HepG2 (cell line): Measurements from ENCODE around the gene COX7C. TPM values are rescaled to one million over a fixed set of nuclear protein-coding genes. Genes with fewer than 3 reads are reported as not detected.

Experiments used
- DPF2 ChIP-seq: sonication (generic); formaldehyde crosslinking; IDR thresholded peaks from 2 replicates; pipeline ENCODE4 v1.4.0; 2020; ENCODE audit warnings: mild to moderate bottlenecking, low read depth, missing genetic modification reagents, borderline replicate concordance
- EED ChIP-seq: sonication (generic); formaldehyde crosslinking; IDR thresholded peaks from 2 replicates; pipeline ENCODE4 v1.5.0; 2020; ENCODE audit warnings: mild to moderate bottlenecking, missing genetic modification reagents
- HNF4A ChIP-seq: sonication (generic); formaldehyde crosslinking; IDR thresholded peaks from 2 replicates; pipeline ENCODE4 v1.4.0; 2020; ENCODE audit warnings: missing genetic modification reagents
- KLF16 ChIP-seq, 2 experiments: sonication (generic) in 1 of 2; formaldehyde crosslinking in 1 of 2; IDR thresholded peaks; 2 replicates each; pipeline versions ENCODE4 v1.6.1 to v1.8.0; 2016 to 2023; ENCODE audit warnings: missing genetic modification reagents in 2 of 2, missing compliant biosample characterization in 1 of 2
- MEIS1 ChIP-seq: sonication (generic); formaldehyde crosslinking; IDR thresholded peaks from 2 replicates; pipeline ENCODE4 v1.9.0; 2021; ENCODE audit warnings: mild to moderate bottlenecking, missing genetic modification reagents, moderate library complexity, borderline replicate concordance
- MTF2 ChIP-seq: sonication (generic); formaldehyde crosslinking; IDR thresholded peaks from 2 replicates; pipeline ENCODE4 v1.5.0; 2020; ENCODE audit warnings: missing genetic modification reagents, borderline replicate concordance
- NFAT5 ChIP-seq: sonication (generic); formaldehyde crosslinking; IDR thresholded peaks from 2 replicates; pipeline ENCODE4 v1.4.0; 2020; ENCODE audit warnings: missing genetic modification reagents
- NFE2 ChIP-seq: sonication (generic); formaldehyde crosslinking; IDR thresholded peaks from 2 replicates; pipeline ENCODE4 v1.4.0; 2020; ENCODE audit warnings: missing genetic modification reagents
- NFKBIZ ChIP-seq: IDR thresholded peaks from 2 replicates; pipeline ENCODE4 v1.6.1; 2018; ENCODE audit warnings: missing genetic modification reagents, missing compliant biosample characterization
- NR2F6 ChIP-seq, 2 experiments: IDR thresholded peaks; 2 replicates each; pipeline ENCODE4 v1.6.1; 2016; ENCODE audit warnings: antibody characterized with exemption in 1 of 2, mild to moderate bottlenecking in 1 of 2
- PHB2 ChIP-seq: fragments of 450-650 bp; IDR thresholded peaks from 2 replicates; pipeline ENCODE4 v1.6.1; 2018; ENCODE audit not compliant: partially characterized antibody
- SSRP1 ChIP-seq: IDR thresholded peaks from 2 replicates; pipeline ENCODE4 v1.6.1; 2016; ENCODE audit warnings: control low read depth
- ZBTB21 ChIP-seq: sonication (generic); formaldehyde crosslinking; IDR thresholded peaks from 2 replicates; pipeline ENCODE4 v1.4.0; 2020; ENCODE audit warnings: missing genetic modification reagents
- ZFP1 ChIP-seq: IDR thresholded peaks from 2 replicates; pipeline ENCODE4 v1.6.1; 2016
- ZMYM2 ChIP-seq: sonication (generic); formaldehyde crosslinking; IDR thresholded peaks from 2 replicates; pipeline ENCODE4 v1.8.0; 2022; ENCODE audit warnings: mild to moderate bottlenecking, missing genetic modification reagents
- ZNF12 ChIP-seq: sonication (generic); formaldehyde crosslinking; IDR thresholded peaks from 2 replicates; pipeline ENCODE4 v1.5.0; 2020; ENCODE audit warnings: missing genetic modification reagents
- ZNF281 ChIP-seq: sonication (generic); formaldehyde crosslinking; IDR thresholded peaks from 2 replicates; pipeline ENCODE4 v1.4.0; 2020; ENCODE audit warnings: missing genetic modification reagents, borderline replicate concordance
- ZNF30 ChIP-seq: sonication (generic); formaldehyde crosslinking; IDR thresholded peaks from 2 replicates; pipeline ENCODE4 v1.5.0; 2020; ENCODE audit warnings: mild to moderate bottlenecking, missing genetic modification reagents
- ZNF530 ChIP-seq: sonication (generic); formaldehyde crosslinking; IDR thresholded peaks from 2 replicates; pipeline ENCODE4 v1.5.0; 2020; ENCODE audit warnings: low read depth, mild to moderate bottlenecking, missing genetic modification reagents
- ZNF615 ChIP-seq: sonication (generic); formaldehyde crosslinking; IDR thresholded peaks from 2 replicates; pipeline ENCODE4 v1.5.0; 2020; ENCODE audit warnings: mild to moderate bottlenecking, missing genetic modification reagents, borderline replicate concordance
- ZSCAN21 ChIP-seq: sonication (generic); formaldehyde crosslinking; IDR thresholded peaks from 2 replicates; pipeline ENCODE4 v1.8.0; 2022; ENCODE audit warnings: mild to moderate bottlenecking, missing genetic modification reagents, moderate library complexity, borderline replicate concordance
- polyA plus RNA-seq, 8 experiments: library from polyadenylated mRNA; depleted of rRNA in 3 of 8; stranded (reverse) in 7 of 8; unstranded in 1 of 8; fragments of >200 nt; fragmentation: Illumina TruSeq in 4 of 8; extraction: Trizol in 4 of 8; gene quantifications; 2 replicates each; pipeline versions ENCODE4 v1.2.1 to v1.2.3, GENCODE V29; 2011 to 2016; ENCODE audit warnings: low read depth in 4 of 8, missing spikeins in 1 of 8, mixed read lengths in 1 of 8; ENCODE audit not compliant: insufficient read depth in 1 of 8
- total RNA-seq, 5 experiments: library from RNA; depleted of rRNA; stranded (reverse); fragments of >200 nt; fragmentation: Illumina TruSeq; extraction: Trizol; gene quantifications; 2 replicates each; pipeline ENCODE4 v1.2.3, GENCODE V29; 2016; ENCODE audit warnings: low read depth in 1 of 5
- TF ChIP-seq, protein P1 (sequence below): sonication (generic); formaldehyde crosslinking; IDR thresholded peaks from 2 replicates; pipeline ENCODE4 v1.8.0; 2022; ENCODE audit warnings: missing genetic modification reagents, low read depth, mild to moderate bottlenecking, borderline replicate concordance

Gene COX7C
- total and polyA plus RNA-seq, 2 of the 13 experiments (the other 11 are each of a cell fraction or from before 2014, with no cell fraction given): 538 to 635 TPM

GRCh38 chr5:86617756-86618576 lies at the start of gene COX7C (continued):
- TF ChIP-seq ZNF30 (CRISPR knock-in tag) (no peak), PHB2 (no peak), ZNF615 (no peak), ZNF281 (CRISPR knock-in tag) (peak; percentile 88), NFE2 (CRISPR knock-in tag) (no peak), EED (no peak), NR2F6 (IDR thresholded peaks at IDR 0.05) (peak; percentile 36; the same call in 1 of the 2 replicates), NR2F6 (CRISPR knock-in tag; IDR thresholded peaks at IDR 0.05) (peak; percentile 19; the same call in 1 of the 2 replicates), ZMYM2 (CRISPR knock-in tag) (no peak), ZFP1 (CRISPR knock-in tag) (no peak), ZNF530 (CRISPR knock-in tag) (no peak), KLF16 (CRISPR knock-in tag; IDR thresholded peaks at IDR 0.05) (peak in 1 of 2 experiments; percentile 56; a peak in 2 of 4 replicates), MEIS1 (CRISPR knock-in tag) (peak; percentile 90), HNF4A (CRISPR knock-in tag) (peak; percentile 26; the same call in 1 of the 2 replicates), DPF2 (CRISPR knock-in tag) (no peak), ZNF12 (CRISPR knock-in tag) (no peak; the same call in 1 of the 2 replicates), MTF2 (CRISPR knock-in tag) (peak; percentile 59; the same call in 1 of the 2 replicates), SSRP1 (CRISPR knock-in tag) (no peak), ZBTB21 (CRISPR knock-in tag) (peak; percentile 20), NFKBIZ (peak; percentile 37; the same call in 1 of the 2 replicates), NFAT5 (CRISPR knock-in tag) (no peak), ZSCAN21 (CRISPR knock-in tag) (0 out of 2 replicates have a peak, but pooled peaks have one; percentile 48)
- TF ChIP-seq, protein P1, sequence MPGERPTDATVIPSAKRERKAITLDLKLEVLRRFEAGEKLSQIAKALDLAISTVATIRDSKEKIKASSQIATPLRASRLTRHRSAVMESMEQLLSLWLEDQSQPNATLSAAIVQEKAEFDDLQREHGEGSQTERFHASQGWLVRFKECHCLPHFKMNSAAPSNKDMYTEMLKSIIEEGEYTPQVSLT (CRISPR knock-in tag): 0 out of 2 replicates have a peak, but pooled peaks have one; percentile 52
